ENCODE results near the gene TMEM72.

DNA sequence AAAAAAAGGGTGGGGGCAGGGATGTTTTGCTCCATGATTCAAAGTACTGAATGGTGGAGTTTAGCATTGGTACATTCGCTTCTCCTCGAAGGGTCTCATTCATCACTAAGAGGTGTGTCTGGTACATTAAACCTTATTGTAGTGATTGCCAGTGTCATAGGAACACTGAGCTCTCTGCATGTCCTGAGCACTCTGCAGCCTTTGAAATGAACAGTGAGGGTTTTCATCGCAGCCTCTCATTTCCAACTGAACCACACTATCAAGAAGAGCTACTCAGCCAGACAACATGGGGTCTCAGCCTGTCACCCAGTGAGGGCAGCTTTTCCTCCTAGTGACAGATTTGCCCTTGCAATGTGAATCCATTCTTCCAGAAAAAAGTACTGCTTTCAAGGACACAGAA is 75.0 kb downstream of the TMEM72 start:
- TF ChIP-seq, protein P1, sequence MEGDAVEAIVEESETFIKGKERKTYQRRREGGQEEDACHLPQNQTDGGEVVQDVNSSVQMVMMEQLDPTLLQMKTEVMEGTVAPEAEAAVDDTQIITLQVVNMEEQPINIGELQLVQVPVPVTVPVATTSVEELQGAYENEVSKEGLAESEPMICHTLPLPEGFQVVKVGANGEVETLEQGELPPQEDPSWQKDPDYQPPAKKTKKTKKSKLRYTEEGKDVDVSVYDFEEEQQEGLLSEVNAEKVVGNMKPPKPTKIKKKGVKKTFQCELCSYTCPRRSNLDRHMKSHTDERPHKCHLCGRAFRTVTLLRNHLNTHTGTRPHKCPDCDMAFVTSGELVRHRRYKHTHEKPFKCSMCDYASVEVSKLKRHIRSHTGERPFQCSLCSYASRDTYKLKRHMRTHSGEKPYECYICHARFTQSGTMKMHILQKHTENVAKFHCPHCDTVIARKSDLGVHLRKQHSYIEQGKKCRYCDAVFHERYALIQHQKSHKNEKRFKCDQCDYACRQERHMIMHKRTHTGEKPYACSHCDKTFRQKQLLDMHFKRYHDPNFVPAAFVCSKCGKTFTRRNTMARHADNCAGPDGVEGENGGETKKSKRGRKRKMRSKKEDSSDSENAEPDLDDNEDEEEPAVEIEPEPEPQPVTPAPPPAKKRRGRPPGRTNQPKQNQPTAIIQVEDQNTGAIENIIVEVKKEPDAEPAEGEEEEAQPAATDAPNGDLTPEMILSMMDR (IDR thresholded peaks at IDR 0.05; ENCODE audit: poor library complexity): no peak
- TF ChIP-seq EZH2 (IDR thresholded peaks at IDR 0.05; ENCODE audit: borderline replicate concordance): no peak
- TF ChIP-seq EZH2phosphoT487 (IDR thresholded peaks at IDR 0.05; ENCODE audit: low read depth, severe bottlenecking, unreplicated experiment): no peak

Data from hepatocyte (in vitro differentiated cells).